ENCODE measurements around the gene OR52H1. TPM values are rescaled to one million over a fixed set of nuclear protein-coding genes. Genes with fewer than 3 reads are reported as not detected.

The OR52H1 gene
- total and polyA plus RNA-seq, 2 donors (not counting 3 experiments of a cell fraction or from before 2014, with no cell fraction given), result 0.33 TPM; not detected in 1

DNA sequence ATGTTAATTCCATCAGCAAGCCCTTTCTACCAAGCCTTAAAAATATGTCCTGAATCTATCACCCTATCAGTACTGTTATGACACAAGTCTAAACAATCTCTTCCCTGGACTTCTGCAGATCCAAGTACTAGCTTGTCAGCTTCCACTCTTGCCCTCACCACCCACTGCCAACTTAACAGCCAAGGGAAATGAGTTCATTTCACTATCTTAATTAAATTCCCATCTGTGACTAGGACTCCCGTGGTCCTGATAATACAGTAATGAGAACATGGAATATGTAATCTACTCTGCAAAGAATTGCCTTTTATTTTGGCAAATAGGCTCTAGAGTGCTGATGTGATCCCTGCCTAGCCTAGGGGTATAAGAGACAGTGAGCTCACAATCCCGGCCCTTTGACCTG is 48.7 kb downstream of the OR52H1 start:
- Histone ChIP-seq H3K36me3 (ENCODE audit: control insufficient read depth in 2 of 2, extremely low read depth in 1 of 2, insufficient read depth in 2 of 2, low read length in 2 of 2) (no peaks in the 10 kb centered on the region), H3K27ac (ENCODE audit: insufficient read depth, low read depth, low read length) (no peak overlapping the region), H3K4me3 (replicated peaks in 1 of 3; ENCODE audit: insufficient read depth in 1 of 3, low read depth in 1 of 3, low read length in 3 of 3) (no peak overlapping the region), H3K9me1 (replicated peaks; ENCODE audit: control insufficient read depth, extremely low read depth, insufficient read depth, low read length) (no peaks in the 10 kb centered on the region), H3K4me1 (ENCODE audit: control insufficient read depth, extremely low read depth, insufficient read depth, low read length) (no peaks in the 10 kb centered on the region), H4K20me1 (replicated peaks; ENCODE audit: control insufficient read depth, extremely low read depth, insufficient read depth, low read length) (no peaks in the 10 kb centered on the region), H3K9ac (replicated peaks; ENCODE audit: extremely low read depth, insufficient read depth, low read length) (no peak overlapping the region), H2AFZ (ENCODE audit: low read depth, low read length) (no peak overlapping the region), H3K4me2 (ENCODE audit: insufficient read depth, low read length) (no peak overlapping the region), H3K79me2 (ENCODE audit: control insufficient read depth, insufficient read depth, low read length) (no peaks in the 10 kb centered on the region), H3K9me3 (replicated peaks; ENCODE audit: control insufficient read depth, insufficient read depth, low read length) (no peaks in the 10 kb centered on the region), H3K27me3 (ENCODE audit: control insufficient read depth in 2 of 2, insufficient read depth in 2 of 2, low read length in 2 of 2) (peaks cover 0 to 1% of the 10 kb centered on the region in 2 experiments)
- ChIA-PET CTCF (no interaction called here), POLR2A (no interaction called here)
- intact Hi-C loops (cut with micrococcal nuclease) (no loop called here), dilution Hi-C loops (cut with MboI; ENCODE audit: extremely low pct_ligation_motif_present, low sequenced_read_pairs) (no loop called here)
- FAIRE-seq (no peak), DNase-seq (ENCODE audit: low read depth, low spot score) (no peak)
- BruUV-seq (replicated peaks), result no TSS peak
- TF ChIP-seq MYC (IDR thresholded peaks at IDR 0.05; ENCODE audit: low read depth, low read length) (no peak), JUN (IDR thresholded peaks at IDR 0.05; ENCODE audit: borderline replicate concordance, insufficient read depth, insufficient read length, low read depth) (no peak), GATA2 (IDR thresholded peaks at IDR 0.05; ENCODE audit: insufficient read depth, insufficient read length, low read depth, low read length) (no peak), POLR2AphosphoS5 (IDR thresholded peaks at IDR 0.05; ENCODE audit: insufficient read depth, low read depth, low read length) (no peak), POLR2A (IDR thresholded peaks at IDR 0.05; ENCODE audit: low read depth, low read length) (no peak), FOS (IDR thresholded peaks at IDR 0.05; ENCODE audit: borderline replicate concordance, insufficient read depth, low read length) (no peak), EZH2 (IDR thresholded peaks at IDR 0.05; ENCODE audit: borderline replicate concordance, low read depth, low read length, severe bottlenecking) (no peak)
- TF ChIP-seq, protein P1, sequence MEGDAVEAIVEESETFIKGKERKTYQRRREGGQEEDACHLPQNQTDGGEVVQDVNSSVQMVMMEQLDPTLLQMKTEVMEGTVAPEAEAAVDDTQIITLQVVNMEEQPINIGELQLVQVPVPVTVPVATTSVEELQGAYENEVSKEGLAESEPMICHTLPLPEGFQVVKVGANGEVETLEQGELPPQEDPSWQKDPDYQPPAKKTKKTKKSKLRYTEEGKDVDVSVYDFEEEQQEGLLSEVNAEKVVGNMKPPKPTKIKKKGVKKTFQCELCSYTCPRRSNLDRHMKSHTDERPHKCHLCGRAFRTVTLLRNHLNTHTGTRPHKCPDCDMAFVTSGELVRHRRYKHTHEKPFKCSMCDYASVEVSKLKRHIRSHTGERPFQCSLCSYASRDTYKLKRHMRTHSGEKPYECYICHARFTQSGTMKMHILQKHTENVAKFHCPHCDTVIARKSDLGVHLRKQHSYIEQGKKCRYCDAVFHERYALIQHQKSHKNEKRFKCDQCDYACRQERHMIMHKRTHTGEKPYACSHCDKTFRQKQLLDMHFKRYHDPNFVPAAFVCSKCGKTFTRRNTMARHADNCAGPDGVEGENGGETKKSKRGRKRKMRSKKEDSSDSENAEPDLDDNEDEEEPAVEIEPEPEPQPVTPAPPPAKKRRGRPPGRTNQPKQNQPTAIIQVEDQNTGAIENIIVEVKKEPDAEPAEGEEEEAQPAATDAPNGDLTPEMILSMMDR (IDR thresholded peaks at IDR 0.05; ENCODE audit: extremely low read depth in 1 of 2, insufficient read depth in 1 of 2, low read depth in 1 of 2, low read length in 2 of 2), result no peak
- TF ChIP-seq, protein P2, sequence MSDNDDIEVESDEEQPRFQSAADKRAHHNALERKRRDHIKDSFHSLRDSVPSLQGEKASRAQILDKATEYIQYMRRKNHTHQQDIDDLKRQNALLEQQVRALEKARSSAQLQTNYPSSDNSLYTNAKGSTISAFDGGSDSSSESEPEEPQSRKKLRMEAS (IDR thresholded peaks at IDR 0.05; ENCODE audit: insufficient read depth, insufficient read length), result no peak

Other genes starting within 250 kb of the OR52H1 start
- not detected in 2 replicates for gene OR51B4, start 246.6 kb downstream of the OR52H1 start, total RNA-seq
- gene OR51B4, start 246.6 kb downstream of the OR52H1 start, polyA plus RNA-seq, result 0.08 TPM in 1 of 2 replicates, not detected in the other
- gene OR51B2, start 224.2 kb downstream of the OR52H1 start, total RNA-seq, result not detected in 2 replicates
- gene OR51B2, start 224.2 kb downstream of the OR52H1 start, polyA plus RNA-seq, result not detected in 2 replicates
- gene OR51B5, start 205.0 kb downstream of the OR52H1 start, total RNA-seq, result not detected in 2 replicates
- gene OR51B5, start 205.0 kb downstream of the OR52H1 start, polyA plus RNA-seq, result 0.07 TPM in 1 of 2 replicates, not detected in the other
- not detected in 2 replicates for gene OR51B6, start 197.0 kb downstream of the OR52H1 start, total RNA-seq
- gene OR51B6, start 197.0 kb downstream of the OR52H1 start, polyA plus RNA-seq, result not detected in 2 replicates
- gene OR51M1, start 164.7 kb downstream of the OR52H1 start, total RNA-seq, result not detected in 2 replicates
- gene OR51M1, start 164.7 kb downstream of the OR52H1 start, polyA plus RNA-seq, result not detected in 2 replicates
- not detected in 2 replicates for gene OR51Q1, start 126.4 kb downstream of the OR52H1 start, total RNA-seq
- not detected in 2 replicates for gene OR51Q1, start 126.4 kb downstream of the OR52H1 start, polyA plus RNA-seq
- not detected in 2 replicates for gene OR51I1, start 107.0 kb downstream of the OR52H1 start, total RNA-seq
- 0.10 TPM in 1 of 2 replicates, not detected in the other for gene OR51I1, start 107.0 kb downstream of the OR52H1 start, polyA plus RNA-seq
- not detected in 2 replicates for gene OR51I2, start 99.2 kb downstream of the OR52H1 start, total RNA-seq
- not detected in 2 replicates for gene OR51I2, start 99.2 kb downstream of the OR52H1 start, polyA plus RNA-seq
- gene OR52D1, start 59.9 kb downstream of the OR52H1 start, total RNA-seq, result not detected in 2 replicates
- not detected in 2 replicates for gene OR52D1, start 59.9 kb downstream of the OR52H1 start, polyA plus RNA-seq
- not detected in 2 replicates for gene UBQLN3, start 38.6 kb downstream of the OR52H1 start, total RNA-seq
- gene UBQLN3, start 38.6 kb downstream of the OR52H1 start, polyA plus RNA-seq, result not detected in 2 replicates
- 0.28 and 0.33 TPM in 2 replicates for gene UBQLNL, start 31.8 kb downstream of the OR52H1 start, total RNA-seq
- gene UBQLNL, start 31.8 kb downstream of the OR52H1 start, polyA plus RNA-seq, result 0.48 and 0.54 TPM in 2 replicates
- gene OR52B6, start 32.3 kb upstream of the OR52H1 start, total RNA-seq, result not detected in 2 replicates
- not detected in 2 replicates for gene OR52B6, start 32.3 kb upstream of the OR52H1 start, polyA plus RNA-seq
- 4.8 and 5.6 TPM in 2 replicates for gene TRIM6, start 48.1 kb upstream of the OR52H1 start, total RNA-seq
- gene TRIM6, start 48.1 kb upstream of the OR52H1 start, polyA plus RNA-seq, result 3.3 and 3.9 TPM in 2 replicates
- 5.2 and 6.7 TPM in 2 replicates for gene TRIM34, start 76.5 kb upstream of the OR52H1 start, total RNA-seq
- 14.6 and 15.2 TPM in 2 replicates for gene TRIM34, start 76.5 kb upstream of the OR52H1 start, polyA plus RNA-seq
- gene TRIM5, start 136.5 kb upstream of the OR52H1 start, total RNA-seq, result 54.5 and 61.4 TPM in 2 replicates
- 46.0 and 57.3 TPM in 2 replicates for gene TRIM5, start 136.5 kb upstream of the OR52H1 start, polyA plus RNA-seq
- gene TRIM22, start 141.2 kb upstream of the OR52H1 start, total RNA-seq, result 73.4 and 110 TPM in 2 replicates
- 67.5 and 73.5 TPM in 2 replicates for gene TRIM22, start 141.2 kb upstream of the OR52H1 start, polyA plus RNA-seq
- gene OR56B1, start 187.9 kb upstream of the OR52H1 start, total RNA-seq, result not detected in 2 replicates
- gene OR56B1, start 187.9 kb upstream of the OR52H1 start, polyA plus RNA-seq, result not detected in 2 replicates
- gene OR52N4, start 205.7 kb upstream of the OR52H1 start, total RNA-seq, result not detected in 2 replicates
- 0.08 and 0.10 TPM in 2 replicates for gene OR52N4, start 205.7 kb upstream of the OR52H1 start, polyA plus RNA-seq
- gene OR52N5, start 234.8 kb upstream of the OR52H1 start, total RNA-seq, result not detected in 2 replicates
- gene OR52N5, start 234.8 kb upstream of the OR52H1 start, polyA plus RNA-seq, result not detected in 2 replicates
- gene OR52N1, start 242.7 kb upstream of the OR52H1 start, total RNA-seq, result not detected in 2 replicates
- not detected in 2 replicates for gene OR52N1, start 242.7 kb upstream of the OR52H1 start, polyA plus RNA-seq